Chondrocyte (in vitro differentiated cells): ENCODE results near the gene MOV10. TPM values are rescaled to one million over a fixed set of nuclear protein-coding genes. Genes with fewer than 3 reads are reported as not detected.
"Not testable (repeated sequence)": the region's sequence is repeated elsewhere in the genome, so short reads cannot be mapped to it uniquely, and the experiment has no call there.

Experiments used
- DNase-seq: peaks from one replicate; pipeline ENCODE4 v3.0.0; 2021; ENCODE audit warnings: mixed read lengths, low spot score
- H3K27ac Mint-ChIP-seq: one replicate; pipeline ENCODE4 v1.8.0; 2021; ENCODE audit warnings: mild to moderate bottlenecking, moderate library complexity, mixed read lengths; ENCODE audit not compliant: unreplicated experiment
- H3K27me3 Mint-ChIP-seq: 2 replicates; pipeline ENCODE4 v1.8.0; 2021; ENCODE audit warnings: low read depth, mixed read lengths
- H3K36me3 Mint-ChIP-seq: 2 replicates; pipeline ENCODE4 v1.8.0; 2021; ENCODE audit warnings: low read depth, mixed read lengths
- H3K4me1 Mint-ChIP-seq: 2 replicates; pipeline ENCODE4 v1.8.0; 2021; ENCODE audit warnings: low read depth, mild to moderate bottlenecking, mixed read lengths
- H3K4me3 Mint-ChIP-seq: one replicate; pipeline ENCODE4 v1.8.0; 2021; ENCODE audit warnings: mild to moderate bottlenecking, moderate library complexity, mixed read lengths; ENCODE audit not compliant: unreplicated experiment
- H3K9me3 Mint-ChIP-seq: 2 replicates; pipeline ENCODE4 v1.8.0; 2021; ENCODE audit warnings: low read depth, mixed read lengths
- total RNA-seq: library from RNA; stranded (reverse); gene quantifications from 3 replicates; pipeline ENCODE4 v1.2.1, GENCODE V29; 2021
- TF ChIP-seq, protein P1 (sequence below): fragments of 200-600 bp; sonication (generic); IDR thresholded peaks from 2 replicates; pipeline ENCODE4 v1.5.0; 2021; ENCODE audit warnings: antibody characterized with exemption, mild to moderate bottlenecking, moderate library complexity

MOV10 gene
- total RNA-seq, 1 donor from 2014 or later: 45.9 TPM

- H3K4me3 Mint-ChIP-seq: peak overlapping the region; percentile 38
- TF ChIP-seq, protein P1, sequence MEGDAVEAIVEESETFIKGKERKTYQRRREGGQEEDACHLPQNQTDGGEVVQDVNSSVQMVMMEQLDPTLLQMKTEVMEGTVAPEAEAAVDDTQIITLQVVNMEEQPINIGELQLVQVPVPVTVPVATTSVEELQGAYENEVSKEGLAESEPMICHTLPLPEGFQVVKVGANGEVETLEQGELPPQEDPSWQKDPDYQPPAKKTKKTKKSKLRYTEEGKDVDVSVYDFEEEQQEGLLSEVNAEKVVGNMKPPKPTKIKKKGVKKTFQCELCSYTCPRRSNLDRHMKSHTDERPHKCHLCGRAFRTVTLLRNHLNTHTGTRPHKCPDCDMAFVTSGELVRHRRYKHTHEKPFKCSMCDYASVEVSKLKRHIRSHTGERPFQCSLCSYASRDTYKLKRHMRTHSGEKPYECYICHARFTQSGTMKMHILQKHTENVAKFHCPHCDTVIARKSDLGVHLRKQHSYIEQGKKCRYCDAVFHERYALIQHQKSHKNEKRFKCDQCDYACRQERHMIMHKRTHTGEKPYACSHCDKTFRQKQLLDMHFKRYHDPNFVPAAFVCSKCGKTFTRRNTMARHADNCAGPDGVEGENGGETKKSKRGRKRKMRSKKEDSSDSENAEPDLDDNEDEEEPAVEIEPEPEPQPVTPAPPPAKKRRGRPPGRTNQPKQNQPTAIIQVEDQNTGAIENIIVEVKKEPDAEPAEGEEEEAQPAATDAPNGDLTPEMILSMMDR: peak; percentile 16
- no peak for DNase-seq
Measured at GRCh38 chr1:112722601-112723510, 48.4 kb downstream of the MOV10 start.

DNA sequence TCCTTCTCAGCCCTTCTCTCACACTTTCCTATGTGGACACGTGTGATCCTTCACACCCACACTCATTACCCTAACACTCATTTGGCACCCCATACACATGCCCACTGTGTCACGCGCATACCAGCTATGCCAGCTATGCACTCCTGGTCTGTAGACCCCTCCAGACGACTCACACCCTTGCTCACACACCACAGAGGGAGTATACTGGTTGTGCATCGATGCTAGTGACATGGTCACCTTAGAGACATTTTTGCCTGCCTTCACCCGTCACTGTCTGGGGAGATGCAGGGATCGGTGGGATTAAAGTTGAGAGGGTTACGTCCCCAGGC lies 49.0 kb downstream of the MOV10 start:
- DNase-seq: no peak
- Mint-ChIP-seq H3K4me1 (peaks cover 14% of the 10 kb centered on the region), H3K4me3 (no peak overlapping the region), H3K36me3 (no peaks in the 10 kb centered on the region), H3K9me3 (no peaks in the 10 kb centered on the region), H3K27ac (no peak overlapping the region), H3K27me3 (peaks cover 3% of the 10 kb centered on the region)
- TF ChIP-seq, protein P1: no peak

More at GRCh38 chr1:112722601-112723510, 48.4 kb downstream of the MOV10 start:
- no peaks in the 10 kb centered on the region for H3K36me3 Mint-ChIP-seq
- peaks cover 3% of the 10 kb centered on the region for H3K27me3 Mint-ChIP-seq
- H3K4me1 Mint-ChIP-seq: peaks cover 14% of the 10 kb centered on the region
- H3K27ac Mint-ChIP-seq: no peak overlapping the region
- H3K9me3 Mint-ChIP-seq: no peaks in the 10 kb centered on the region

- not testable (repeated sequence) for H3K4me3 Mint-ChIP-seq, H3K27me3 Mint-ChIP-seq, H3K36me3 Mint-ChIP-seq, DNase-seq, H3K9me3 Mint-ChIP-seq, H3K27ac Mint-ChIP-seq
- H3K4me1 Mint-ChIP-seq: peaks cover 12% of the 10 kb centered on the region
Measured at GRCh38 chr1:112724240-112724639, 49.8 kb downstream of the MOV10 start.

DNA sequence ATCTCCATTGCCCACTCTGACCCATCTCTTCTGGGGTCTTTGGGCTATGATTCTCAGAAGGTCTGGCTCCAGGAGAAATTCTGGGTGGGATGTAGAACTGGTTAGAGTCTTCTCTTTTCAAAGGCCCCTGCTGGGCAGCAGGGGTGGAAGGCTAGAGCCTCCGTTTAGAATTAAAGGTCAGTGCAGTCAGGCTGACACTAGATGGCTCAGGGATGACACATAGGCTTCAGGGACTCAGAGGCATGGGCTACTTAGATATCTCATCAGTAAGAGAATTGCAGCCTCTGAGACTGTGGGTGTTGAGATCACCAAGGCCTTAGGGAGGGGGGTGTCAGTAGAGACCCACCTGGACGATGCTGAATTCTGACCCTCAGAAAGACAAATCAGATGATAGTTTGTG lies 53.3 kb downstream of the MOV10 start:
- Mint-ChIP-seq H3K27ac (no peak overlapping the region), H3K36me3 (no peaks in the 10 kb centered on the region), H3K4me3 (no peak overlapping the region), H3K4me1 (peaks cover 8% of the 10 kb centered on the region), H3K9me3 (no peaks in the 10 kb centered on the region), H3K27me3 (no peaks in the 10 kb centered on the region)
- no peak for DNase-seq
- TF ChIP-seq, protein P1: no peak

DNA sequence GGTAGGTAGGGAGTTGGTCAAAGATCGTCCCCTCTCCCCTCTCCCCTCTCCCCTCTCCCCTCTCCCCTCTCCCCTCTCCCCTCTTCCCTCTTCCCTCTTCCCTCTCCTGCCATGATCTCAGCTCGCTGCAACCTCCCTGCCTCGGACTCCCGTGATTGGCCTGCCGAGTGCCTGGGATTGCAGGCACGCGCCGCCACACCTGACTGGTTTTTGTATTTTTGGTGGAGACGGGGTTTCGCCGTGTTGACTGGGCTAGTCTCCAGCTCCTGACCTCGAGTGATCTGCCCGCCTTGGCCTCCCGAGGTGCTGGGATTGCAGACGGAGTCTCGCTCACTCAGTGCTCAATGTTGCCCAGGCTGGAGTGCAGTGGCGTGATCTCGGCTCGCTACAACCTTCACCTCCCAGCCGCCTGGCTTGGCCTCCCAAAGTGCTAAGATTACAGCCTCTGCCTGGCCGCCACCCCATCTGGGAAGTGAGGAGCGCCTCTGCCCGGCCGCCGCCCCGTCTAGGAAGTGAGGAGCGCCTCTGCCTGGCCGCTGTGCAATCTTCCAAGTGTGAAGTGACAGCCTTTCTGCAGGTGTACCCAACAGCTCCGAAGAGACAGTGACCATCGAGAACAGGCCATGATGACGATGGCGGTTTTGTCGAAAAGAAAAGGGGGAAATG lies 54.0 kb downstream of the MOV10 start:
- not testable (repeated sequence) for DNase-seq, H3K36me3 Mint-ChIP-seq, H3K4me3 Mint-ChIP-seq, H3K27ac Mint-ChIP-seq, H3K4me1 Mint-ChIP-seq, H3K27me3 Mint-ChIP-seq, H3K9me3 Mint-ChIP-seq

DNA sequence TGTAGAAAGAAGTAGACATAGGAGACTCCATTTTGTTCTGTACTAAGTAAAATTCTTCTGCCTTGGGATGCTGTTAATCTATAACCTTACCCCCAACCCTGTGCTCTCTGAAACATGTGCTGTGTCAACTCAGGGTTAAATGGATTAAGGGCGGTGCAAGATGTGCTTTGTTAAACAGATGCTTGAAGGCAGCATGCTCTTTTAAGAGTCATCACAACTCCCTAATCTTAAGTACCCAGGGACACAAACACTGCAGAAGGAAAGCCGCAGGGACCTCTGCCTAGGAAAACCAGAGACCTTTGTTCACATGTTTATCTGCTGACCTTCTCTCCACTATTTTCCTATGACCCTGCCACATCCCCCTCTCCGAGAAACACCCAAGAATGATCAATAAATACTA lies 54.6 kb downstream of the MOV10 start:
- H3K4me3 Mint-ChIP-seq, DNase-seq, H3K27ac Mint-ChIP-seq, H3K4me1 Mint-ChIP-seq, H3K36me3 Mint-ChIP-seq, H3K9me3 Mint-ChIP-seq, H3K27me3 Mint-ChIP-seq: not testable (repeated sequence)
